ENCODE data around the gene ROBO1.

- TF ChIP-seq CTCF (IDR thresholded peaks at IDR 0.05; ENCODE audit: insufficient read depth, low read depth, low read length) (no peak), EZH2 (IDR thresholded peaks at IDR 0.05; ENCODE audit: insufficient read depth, low read length) (no peak)
Observed at GRCh38 chr3:78629544-78629943, 1138.3 kb downstream of the ROBO1 start.
